Sigmoid colon (tissue), 7 donors: ENCODE data around the gene OR4M1. TPM values are rescaled to one million over a fixed set of nuclear protein-coding genes. Genes with fewer than 3 reads are reported as not detected.
"Not testable (repeated sequence)": the region's sequence is repeated elsewhere in the genome, so short reads cannot be mapped to it uniquely, and the experiment has no call there.

Experiments
- DNase-seq: peaks from one replicate; pipeline ENCODE4 v3.0.0-alpha.2; 2019
- H3K27ac ChIP-seq, 4 donors: fragments of 200-600 bp; sonication (generic); one replicate each; pipeline ENCODE4 v1.5.1; 2016 to 2019; ENCODE audit warnings: mild to moderate bottlenecking in 1 of 4
- H3K27me3 ChIP-seq, 3 donors: fragments of 200-600 bp; sonication (generic); one replicate each; pipeline ENCODE4 v1.5.1; 2019; ENCODE audit warnings: mild to moderate bottlenecking in 1 of 3
- H3K36me3 ChIP-seq, 4 donors: fragments of 200-600 bp; sonication (generic); one replicate each; pipeline ENCODE4 v1.5.1; 2016 to 2019
- H3K4me1 ChIP-seq, 4 donors: fragments of 200-600 bp; sonication (generic); one replicate each; pipeline ENCODE4 v1.5.1; 2017 to 2019
- H3K4me3 ChIP-seq, 4 donors: fragments of 200-600 bp; sonication (generic); one replicate each; pipeline ENCODE4 v1.5.1; 2017 to 2019; ENCODE audit warnings: mild to moderate bottlenecking in 2 of 4, moderate library complexity in 1 of 4
- H3K9me3 ChIP-seq, 4 donors: fragments of 200-600 bp in 3 of 4; sonication (generic) in 3 of 4; one replicate each; pipeline versions ENCODE4 v1.5.1 to v1.6.1; 2013 to 2019
- EP300 ChIP-seq, 4 donors: sonication (generic); formaldehyde crosslinking; IDR thresholded peaks; one replicate each; pipeline ENCODE4 v1.6.1; 2017; ENCODE audit warnings: antibody characterized with exemption in 4 of 4
- POLR2A ChIP-seq, 2 donors: fragments of 450-650 bp; IDR thresholded peaks; one replicate each; pipeline ENCODE4 v1.6.1; 2016; ENCODE audit warnings: antibody characterized with exemption in 2 of 2, mild to moderate bottlenecking in 2 of 2, moderate library complexity in 2 of 2
- POLR2AphosphoS5 ChIP-seq, 4 donors: sonication (generic); formaldehyde crosslinking; IDR thresholded peaks; one replicate each; pipeline ENCODE4 v1.6.1; 2017; ENCODE audit warnings: antibody characterized with exemption in 4 of 4
- WGBS, 2 donors: extraction: QIAGEN DNeasy Blood & Tissue Kit; methylation state at CpG; one replicate each; pipeline ENCODE4 v1.1.7; 2013; 5-methylcytosine and 5-hydroxymethylcytosine counted together
- intact Hi-C: fragments of 100-400 bp; cut with DNase I; formaldehyde crosslinking; loops from one replicate; pipeline ENCODE4 v1.15.1; 2023
- polyA plus RNA-seq, 3 donors: library from polyadenylated mRNA; stranded (reverse); fragments of 200-250 nt; gene quantifications; one replicate each; pipeline ENCODE4 v1.2.3, GENCODE V29; 2013
- total RNA-seq, 4 donors: library from RNA; depleted of rRNA; stranded (reverse); fragments of >200 nt; gene quantifications; one replicate each; pipeline ENCODE4 v1.1.0, GENCODE V29; 2016
- TF ChIP-seq, protein P1 (sequence below), 4 experiments: fragments of 450-650 bp in 3 of 4; fragments of 200-600 bp in 1 of 4; IDR thresholded peaks; one replicate each; pipeline ENCODE4 v1.5.1; 2016 to 2019; ENCODE audit warnings: antibody characterized with exemption in 4 of 4, mild to moderate bottlenecking in 3 of 4, moderate library complexity in 2 of 4
- donor health status: healthy with polysubstance abuse.
- donor health status: Bipolar disorder and iron deficiency.
- donor health status: healthy.

The OR4M1 gene
- total and polyA plus RNA-seq, 7 donors = not detected

DNA sequence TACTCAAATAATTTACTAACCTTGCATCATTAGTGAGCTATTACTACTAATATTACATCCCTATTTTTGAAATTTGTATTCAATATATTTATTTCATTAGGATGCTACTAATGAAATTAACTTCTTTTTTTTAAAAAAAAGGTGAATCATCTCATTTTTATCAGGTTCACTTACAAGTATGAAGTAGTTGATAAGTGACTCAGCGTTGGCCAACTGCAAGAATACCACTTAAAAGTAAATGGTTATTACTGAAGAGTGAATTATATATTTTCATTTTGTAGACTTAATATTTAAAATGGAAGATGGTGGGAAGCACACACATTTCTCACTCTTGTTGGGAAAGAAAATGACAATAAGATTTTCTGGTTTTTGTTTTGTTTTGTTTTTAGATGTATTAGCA lies 49.9 kb downstream of the OR4M1 start:
- WGBS, 2 donors = 46 to 63% methylated on average over 1 of the region's 1 CpG
- no peak for TF ChIP-seq POLR2AphosphoS5 (IDR thresholded peaks at IDR 0.05)
- no peak for TF ChIP-seq POLR2A (IDR thresholded peaks at IDR 0.05)
- TF ChIP-seq, protein P1, sequence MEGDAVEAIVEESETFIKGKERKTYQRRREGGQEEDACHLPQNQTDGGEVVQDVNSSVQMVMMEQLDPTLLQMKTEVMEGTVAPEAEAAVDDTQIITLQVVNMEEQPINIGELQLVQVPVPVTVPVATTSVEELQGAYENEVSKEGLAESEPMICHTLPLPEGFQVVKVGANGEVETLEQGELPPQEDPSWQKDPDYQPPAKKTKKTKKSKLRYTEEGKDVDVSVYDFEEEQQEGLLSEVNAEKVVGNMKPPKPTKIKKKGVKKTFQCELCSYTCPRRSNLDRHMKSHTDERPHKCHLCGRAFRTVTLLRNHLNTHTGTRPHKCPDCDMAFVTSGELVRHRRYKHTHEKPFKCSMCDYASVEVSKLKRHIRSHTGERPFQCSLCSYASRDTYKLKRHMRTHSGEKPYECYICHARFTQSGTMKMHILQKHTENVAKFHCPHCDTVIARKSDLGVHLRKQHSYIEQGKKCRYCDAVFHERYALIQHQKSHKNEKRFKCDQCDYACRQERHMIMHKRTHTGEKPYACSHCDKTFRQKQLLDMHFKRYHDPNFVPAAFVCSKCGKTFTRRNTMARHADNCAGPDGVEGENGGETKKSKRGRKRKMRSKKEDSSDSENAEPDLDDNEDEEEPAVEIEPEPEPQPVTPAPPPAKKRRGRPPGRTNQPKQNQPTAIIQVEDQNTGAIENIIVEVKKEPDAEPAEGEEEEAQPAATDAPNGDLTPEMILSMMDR (IDR thresholded peaks at IDR 0.05) = no peak
- TF ChIP-seq EP300 (IDR thresholded peaks at IDR 0.05) = no peak
- DNase-seq = no peak
- no peak overlapping the region for H3K4me3 ChIP-seq
- H3K4me1 ChIP-seq = no peaks in the 10 kb centered on the region
- peaks cover 0 to 3% (median 1%) of the 10 kb centered on the region in 4 donors for H3K9me3 ChIP-seq
- intact Hi-C loops = no loop called here
- no peaks in the 10 kb centered on the region for H3K36me3 ChIP-seq
- no peaks in the 10 kb centered on the region for H3K27me3 ChIP-seq
- H3K27ac ChIP-seq = no peak overlapping the region

DNA sequence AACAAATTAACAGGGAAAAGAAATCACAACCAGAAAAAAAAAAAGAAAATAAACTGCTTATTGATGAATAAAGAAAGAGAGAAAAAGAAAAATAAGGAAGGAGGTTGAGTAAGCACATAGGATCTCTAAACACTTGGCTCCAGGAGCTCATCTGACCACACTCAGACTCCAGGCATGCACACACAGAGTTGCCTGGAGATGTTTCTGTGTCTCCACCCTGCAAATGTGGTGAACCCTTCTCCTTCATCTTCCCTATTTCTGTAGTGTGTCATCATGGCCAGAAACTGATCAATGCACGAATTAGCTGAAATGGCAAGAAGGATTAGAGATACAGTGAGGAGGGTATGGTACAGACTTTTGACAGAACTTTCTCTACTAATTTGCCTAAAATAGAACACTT lies 50.5 kb downstream of the OR4M1 start:
- Histone ChIP-seq H3K4me1 (no peaks in the 10 kb centered on the region), H3K4me3 (no peak overlapping the region), H3K9me3 (peaks cover 0 to 3% (median 1%) of the 10 kb centered on the region in 4 donors), H3K27me3 (no peaks in the 10 kb centered on the region), H3K36me3 (no peaks in the 10 kb centered on the region), H3K27ac (no peak overlapping the region)
- WGBS, 2 donors = 20 to 54% methylated on average over 1 of the region's 1 CpG
- intact Hi-C loops = no loop called here
- DNase-seq = no peak
- no peak for TF ChIP-seq POLR2A (IDR thresholded peaks at IDR 0.05)
- no peak for TF ChIP-seq POLR2AphosphoS5 (IDR thresholded peaks at IDR 0.05)
- no peak for TF ChIP-seq EP300 (IDR thresholded peaks at IDR 0.05)
- TF ChIP-seq, protein P1 (IDR thresholded peaks at IDR 0.05) = no peak

DNA sequence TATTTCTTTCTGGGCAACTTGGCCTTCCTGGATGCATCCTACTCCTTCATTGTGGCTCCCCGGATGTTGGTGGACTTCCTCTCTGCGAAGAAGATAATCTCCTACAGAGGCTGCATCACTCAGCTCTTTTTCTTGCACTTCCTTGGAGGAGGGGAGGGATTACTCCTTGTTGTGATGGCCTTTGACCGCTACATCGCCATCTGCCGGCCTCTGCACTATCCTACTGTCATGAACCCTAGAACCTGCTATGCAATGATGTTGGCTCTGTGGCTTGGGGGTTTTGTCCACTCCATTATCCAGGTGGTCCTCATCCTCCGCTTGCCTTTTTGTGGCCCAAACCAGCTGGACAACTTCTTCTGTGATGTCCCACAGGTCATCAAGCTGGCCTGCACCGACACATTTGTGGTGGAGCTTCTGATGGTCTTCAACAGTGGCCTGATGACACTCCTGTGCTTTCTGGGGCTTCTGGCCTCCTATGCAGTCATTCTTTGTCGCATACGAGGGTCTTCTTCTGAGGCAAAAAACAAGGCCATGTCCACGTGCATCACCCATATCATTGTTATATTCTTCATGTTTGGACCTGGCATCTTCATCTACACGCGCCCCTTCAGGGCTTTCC lies 54.4 kb downstream of the OR4M1 start:
- H3K27me3 ChIP-seq, intact Hi-C loops, H3K36me3 ChIP-seq, H3K4me3 ChIP-seq, H3K27ac ChIP-seq, H3K4me1 ChIP-seq, H3K9me3 ChIP-seq, DNase-seq: not testable (repeated sequence)
- WGBS, 2 donors = 62 to 78% methylated on average over 12 of the region's 12 CpGs

DNA sequence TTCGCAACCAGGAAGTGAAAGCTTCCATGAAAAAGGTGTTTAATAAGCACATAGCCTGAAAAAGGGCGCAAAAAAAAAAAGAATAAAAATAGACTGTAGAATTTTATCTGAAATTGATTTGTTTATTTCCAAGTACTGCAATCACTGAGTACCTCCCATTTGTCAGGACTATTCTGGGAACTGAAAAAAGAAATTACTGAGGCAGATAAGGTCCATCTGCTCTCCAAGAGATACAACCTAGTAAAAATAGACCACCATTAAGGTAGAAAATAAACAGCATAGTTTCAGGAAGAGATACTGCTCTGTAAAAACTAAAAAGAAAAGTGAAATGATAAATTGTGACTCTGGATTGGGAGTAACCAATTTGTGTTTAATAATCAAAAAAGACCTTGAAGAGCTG lies 55.0 kb downstream of the OR4M1 start:
- no peaks in the 10 kb centered on the region for H3K36me3 ChIP-seq
- H3K4me1 ChIP-seq = no peaks in the 10 kb centered on the region
- H3K4me3 ChIP-seq = no peak overlapping the region
- no peaks in the 10 kb centered on the region for H3K9me3 ChIP-seq
- H3K27ac ChIP-seq = no peak overlapping the region
- WGBS, 2 donors = 82 to 85% methylated on average over 2 of the region's 2 CpGs
- no peaks in the 10 kb centered on the region for H3K27me3 ChIP-seq
- DNase-seq = no peak
- intact Hi-C loops = no loop called here
- TF ChIP-seq, protein P1 (IDR thresholded peaks at IDR 0.05) = no peak

Other genes with a start within 250 kb of the OR4M1 start
- gene OR11H2, start 59.6 kb upstream of the OR4M1 start, total RNA-seq = not detected
- gene OR11H2, start 59.6 kb upstream of the OR4M1 start, polyA plus RNA-seq = not detected
- not detected for gene OR4Q3, start 29.9 kb upstream of the OR4M1 start, total RNA-seq
- under 1 TPM in 1 of 3 donors, not detected in 2; 0.60 TPM for gene OR4Q3, start 29.9 kb upstream of the OR4M1 start, polyA plus RNA-seq
- gene OR4N2, start 30.3 kb downstream of the OR4M1 start, total RNA-seq = not detected
- not detected for gene OR4N2, start 30.3 kb downstream of the OR4M1 start, polyA plus RNA-seq
- not detected for gene OR4K2, start 101.6 kb downstream of the OR4M1 start, total RNA-seq
- gene OR4K2, start 101.6 kb downstream of the OR4M1 start, polyA plus RNA-seq = not detected
- gene OR4K5, start 147.1 kb downstream of the OR4M1 start, total RNA-seq = not detected
- not detected for gene OR4K5, start 147.1 kb downstream of the OR4M1 start, polyA plus RNA-seq
- gene OR4K1, start 157.4 kb downstream of the OR4M1 start, total RNA-seq = not detected
- gene OR4K1, start 157.4 kb downstream of the OR4M1 start, polyA plus RNA-seq = not detected
- gene OR4K15, start 202.1 kb downstream of the OR4M1 start, total RNA-seq = not detected
- gene OR4K15, start 202.1 kb downstream of the OR4M1 start, polyA plus RNA-seq = not detected
- gene OR4Q2, start 228.7 kb downstream of the OR4M1 start, total RNA-seq = not detected
- not detected for gene OR4Q2, start 228.7 kb downstream of the OR4M1 start, polyA plus RNA-seq
- not detected for gene OR4K14, start 245.8 kb downstream of the OR4M1 start, total RNA-seq
- gene OR4K14, start 245.8 kb downstream of the OR4M1 start, polyA plus RNA-seq = not detected